GM12891 (cell line): ENCODE results near the gene EML4.
"Not testable (repeated sequence)": the region's sequence is repeated elsewhere in the genome, so short reads cannot be mapped to it uniquely, and the experiment has no call there.

Experiments
- DNase-seq: peaks from one replicate; pipeline ENCODE4 v3.0.0; 2011; ENCODE audit warnings: low spot score; ENCODE audit not compliant: insufficient read length
- FAIRE-seq: peaks from 2 replicates; lab custom pipeline; 2011; peaks lifted over from hg19 to GRCh38; lab: Jason Lieb, UNC
- PAX5 ChIP-seq: IDR thresholded peaks from 2 replicates; pipeline ENCODE4 v1.6.1; 2011; ENCODE audit warnings: low read length, moderate library complexity, mild to moderate bottlenecking; ENCODE audit not compliant: insufficient read depth, severe bottlenecking
- POLR2A ChIP-seq: IDR thresholded peaks from 2 replicates; pipeline ENCODE4 v1.6.1; 2011; ENCODE audit warnings: low read depth, low read length, control low read depth
- POLR2AphosphoS5 ChIP-seq: IDR thresholded peaks from 2 replicates; pipeline ENCODE4 v1.6.1; 2011; ENCODE audit warnings: low read depth, low read length, control low read depth
- POU2F2 ChIP-seq: IDR thresholded peaks from 2 replicates; pipeline ENCODE4 v1.6.1; 2011; ENCODE audit warnings: low read depth, mild to moderate bottlenecking, control low read depth, low read length, moderate library complexity
- SPI1 ChIP-seq: IDR thresholded peaks from 2 replicates; pipeline ENCODE4 v1.6.1; 2011; ENCODE audit warnings: low read depth, low read length, control low read depth
- TAF1 ChIP-seq: IDR thresholded peaks from 2 replicates; pipeline ENCODE4 v1.6.1; 2011; ENCODE audit warnings: low read depth, low read length, control low read depth

EML4 gene

GRCh38 chr2:42249887-42250286 is 80.7 kb downstream of the EML4 start:
- DNase-seq (no peak), FAIRE-seq (no peak)
- no peak for TF ChIP-seq POU2F2
- TF ChIP-seq POLR2AphosphoS5: no peak

GRCh38 chr2:42250925-42251324 is 81.8 kb downstream of the EML4 start:
- DNase-seq (no peak), FAIRE-seq (peak; percentile 65)
- no peak for TF ChIP-seq TAF1
- no peak for TF ChIP-seq PAX5
- TF ChIP-seq POLR2A: no peak
- TF ChIP-seq POU2F2: no peak
- TF ChIP-seq POLR2AphosphoS5: no peak
- TF ChIP-seq SPI1: no peak

- FAIRE-seq: peak; percentile 54
Measured at GRCh38 chr2:42252464-42252863, 83.3 kb downstream of the EML4 start.

GRCh38 chr2:42254186-42254895 is 85.2 kb downstream of the EML4 start:
- DNase-seq: no peak
- TF ChIP-seq PAX5 (no peak), POU2F2 (no peak), POLR2AphosphoS5 (no peak), POLR2A (no peak), SPI1 (no peak), TAF1 (no peak)
- FAIRE-seq: no peak

More at GRCh38 chr2:42252464-42252863, 83.3 kb downstream of the EML4 start:
- DNase-seq: no peak
- no peak for TF ChIP-seq TAF1
- no peak for TF ChIP-seq PAX5
- TF ChIP-seq SPI1: no peak
- no peak for TF ChIP-seq POLR2A
- no peak for TF ChIP-seq POLR2AphosphoS5
- TF ChIP-seq POU2F2: no peak

GRCh38 chr2:42256505-42256904 is 87.4 kb downstream of the EML4 start:
- no peak for TF ChIP-seq TAF1
- TF ChIP-seq SPI1: peak; percentile 85
- no peak for TF ChIP-seq POU2F2
- no peak for TF ChIP-seq PAX5
- DNase-seq: peak; percentile 16
- peak; percentile 74 for FAIRE-seq

- DNase-seq (no peak), FAIRE-seq (no peak)
- TF ChIP-seq TAF1 (no peak), SPI1 (no peak), POLR2AphosphoS5 (no peak)
Measured at GRCh38 chr2:42261518-42262195, 92.5 kb downstream of the EML4 start.

GRCh38 chr2:42266236-42266635 is 97.1 kb downstream of the EML4 start:
- DNase-seq (no peak), FAIRE-seq (no peak)
- TF ChIP-seq POU2F2 (no peak), POLR2AphosphoS5 (no peak), SPI1 (no peak), POLR2A (no peak), TAF1 (no peak), PAX5 (no peak)

- TF ChIP-seq PAX5: no peak
- TF ChIP-seq SPI1: no peak
- TF ChIP-seq POLR2A: no peak
- DNase-seq (no peak), FAIRE-seq (no peak)
Measured at GRCh38 chr2:42267530-42267929, 98.4 kb downstream of the EML4 start.

GRCh38 chr2:42268528-42269151 is 99.5 kb downstream of the EML4 start:
- FAIRE-seq (no peak), DNase-seq (no peak)
- no peak for TF ChIP-seq TAF1
- TF ChIP-seq SPI1: no peak
- TF ChIP-seq POLR2AphosphoS5: no peak

- FAIRE-seq (no peak), DNase-seq (no peak)
- TF ChIP-seq TAF1: no peak
- no peak for TF ChIP-seq PAX5
- TF ChIP-seq SPI1: no peak
- no peak for TF ChIP-seq POLR2AphosphoS5
- TF ChIP-seq POLR2A: no peak
- no peak for TF ChIP-seq POU2F2
Measured at GRCh38 chr2:42270757-42271156, 101.6 kb downstream of the EML4 start.

- DNase-seq, FAIRE-seq: not testable (repeated sequence)
Measured at GRCh38 chr2:42271246-42271645, 102.1 kb downstream of the EML4 start.
